Skin epidermis (tissue), 12 donors: ENCODE data around the gene ADIPOR2.
A peak's percentile ranks its signal among the peaks of the same experiment; 100 is the strongest.

ENCODE experiments used
- H3K27ac ChIP-seq, 21 experiments: fragments of 200-600 bp; sonication (generic) in 11 of 21; one replicate each; pipeline ENCODE4 v1.5.0; 2020; ENCODE audit warnings: mild to moderate bottlenecking in 3 of 21, inconsistent platforms in 2 of 21, moderate library complexity in 2 of 21
- H3K4me3 ChIP-seq, 7 experiments: fragments of 200-600 bp; sonication (generic) in 2 of 7; one replicate each; pipeline ENCODE4 v1.5.0; 2020; ENCODE audit warnings: inconsistent platforms in 2 of 7, mild to moderate bottlenecking in 2 of 7, moderate library complexity in 1 of 7

The ADIPOR2 gene

DNA sequence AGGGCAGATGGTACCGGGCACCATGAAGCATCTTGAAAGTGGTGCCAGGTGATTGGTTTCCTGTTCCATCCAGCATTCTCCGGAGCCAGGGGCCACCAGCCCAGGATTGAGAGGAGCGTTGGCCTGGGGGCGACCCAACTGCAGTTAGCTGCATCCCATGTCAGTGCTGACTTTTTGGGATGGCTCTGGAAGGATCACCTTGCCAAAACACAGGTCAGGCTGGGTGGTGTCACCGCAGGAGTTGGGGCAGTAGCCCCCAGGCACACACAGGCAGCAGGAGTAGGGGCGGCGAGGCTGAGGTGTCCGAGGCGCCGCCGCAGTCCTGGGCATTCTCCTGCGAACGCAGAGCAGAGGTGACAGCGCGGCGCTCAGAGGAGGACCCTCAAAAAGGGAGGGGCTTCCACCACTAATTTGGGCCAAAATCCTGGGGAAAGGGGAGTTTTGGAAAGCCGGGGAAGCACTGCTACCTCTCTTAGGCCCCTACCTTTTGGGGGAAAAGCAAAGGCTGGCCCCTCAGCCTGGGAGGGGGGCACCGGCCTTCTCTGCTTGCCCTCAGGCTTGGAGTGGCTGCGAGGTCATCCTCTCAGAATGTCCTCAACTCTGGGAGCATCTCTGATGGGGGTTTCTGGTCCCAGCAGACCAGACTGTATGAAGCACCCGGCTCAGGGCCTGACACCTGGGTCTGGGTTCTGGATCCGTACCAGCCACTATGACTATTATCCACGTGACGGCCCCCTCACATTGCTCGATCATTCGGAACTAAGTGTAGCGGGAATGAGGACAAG is 102.7 kb downstream of the ADIPOR2 start:
- Histone ChIP-seq H3K27ac (peak overlapping the region in 3 of 21 experiments; percentile 16 to 31 (median 28)), H3K4me3 (no peak overlapping the region)

DNA sequence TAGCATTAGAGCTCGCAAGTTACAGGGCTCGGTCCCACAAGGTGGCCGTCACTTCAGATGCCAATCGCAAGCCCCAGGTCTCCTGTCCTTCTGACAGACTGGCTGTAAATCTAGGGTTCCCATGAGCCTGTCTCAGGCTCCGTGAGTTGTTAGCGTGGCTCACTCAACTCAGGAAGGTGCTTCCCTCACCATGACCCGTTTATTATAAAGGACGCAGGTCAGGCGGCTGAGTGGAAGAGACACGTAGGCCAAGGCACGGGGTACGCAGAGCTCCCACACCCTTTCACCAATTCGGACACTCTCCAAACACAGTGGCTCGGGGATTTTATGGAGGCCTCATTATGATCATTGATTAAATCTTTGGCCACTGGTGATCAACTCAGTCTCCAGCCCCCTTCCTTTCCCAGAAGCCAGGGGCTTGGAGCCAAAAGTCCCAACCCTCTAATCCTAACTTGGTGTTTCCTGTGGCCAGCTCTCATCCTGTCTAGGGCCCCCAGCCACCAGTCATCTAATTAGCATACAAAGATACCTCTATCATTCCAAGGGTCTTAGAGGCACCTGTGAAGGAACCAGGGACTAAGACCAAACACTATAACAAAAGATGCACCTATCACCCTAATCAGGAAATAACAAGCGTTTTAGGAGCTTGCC is 103.7 kb downstream of the ADIPOR2 start:
- Histone ChIP-seq H3K27ac (peak overlapping the region in 3 of 21 experiments; percentile 3 to 43 (median 9)), H3K4me3 (no peak overlapping the region)

DNA sequence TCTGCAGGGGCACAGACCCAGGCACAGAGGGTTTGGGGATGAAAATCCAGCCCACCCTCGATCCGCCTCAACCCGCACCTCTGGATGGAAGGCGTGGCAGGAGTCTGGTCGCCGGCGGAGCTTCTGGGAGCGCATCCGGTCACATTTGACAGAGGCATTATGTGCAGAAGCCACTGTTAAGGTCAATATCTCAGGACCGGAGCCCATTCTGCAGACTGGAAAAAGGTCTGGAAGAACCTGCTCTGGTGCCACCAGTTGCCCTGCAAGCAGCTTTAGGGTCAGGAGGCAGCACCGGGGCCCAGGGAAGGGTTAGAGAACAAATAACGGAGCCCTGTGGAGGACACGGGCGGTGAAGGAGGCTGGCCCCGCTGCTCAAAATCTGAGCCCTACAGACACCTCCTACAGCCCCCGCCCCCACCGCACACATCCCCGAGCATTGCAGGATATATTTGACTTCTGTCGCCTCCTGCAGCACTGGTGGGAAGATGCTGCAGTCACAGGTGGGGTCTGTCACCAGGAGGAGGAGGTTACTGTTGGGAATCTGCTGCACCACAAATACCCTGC is 104.4 kb downstream of the ADIPOR2 start:
- Histone ChIP-seq H3K27ac (peak overlapping the region in 11 of 21 experiments; percentile 0 to 93 (median 43)), H3K4me3 (peak overlapping the region in 1 of 7 experiments; percentile 61)

DNA sequence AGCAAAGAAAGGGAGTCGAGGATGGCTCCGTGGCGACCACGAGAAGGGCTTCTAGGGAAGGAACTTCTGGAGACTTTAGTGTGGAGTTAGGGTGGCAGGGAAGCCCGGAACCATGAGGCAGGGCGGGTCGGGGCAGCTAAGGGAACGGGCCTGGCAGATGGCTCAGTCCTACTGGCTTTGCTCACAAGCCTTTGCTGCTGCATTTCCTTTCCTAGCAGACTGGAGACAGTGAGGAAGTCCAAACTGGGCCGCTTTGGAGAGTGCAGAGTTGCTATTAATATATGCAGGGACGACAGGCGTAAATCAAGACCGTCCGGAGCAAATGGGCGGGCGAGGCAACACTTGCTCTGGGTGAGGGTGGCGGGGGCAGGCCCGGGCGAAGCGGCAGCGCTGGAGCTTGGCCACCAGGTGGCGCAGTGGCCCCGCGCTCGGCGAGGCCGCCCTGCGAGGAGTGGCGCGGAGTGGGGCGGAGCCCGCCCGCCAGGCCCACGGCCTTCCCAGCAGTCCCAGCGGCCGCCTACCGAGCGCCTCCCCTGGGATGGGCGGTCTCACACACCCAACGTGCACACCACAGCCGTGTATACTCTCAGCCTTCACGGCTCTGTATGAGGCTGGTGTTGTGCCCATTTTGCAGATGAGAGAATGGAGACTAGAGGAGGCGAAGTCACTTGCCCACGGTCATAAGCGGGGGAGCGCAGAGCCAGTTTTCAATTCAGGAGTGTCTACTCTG is 105.1 kb downstream of the ADIPOR2 start:
- Histone ChIP-seq H3K4me3 (peak overlapping the region; percentile 41 to 61 (median 53)), H3K27ac (peak overlapping the region; percentile 68 to 98 (median 91))

DNA sequence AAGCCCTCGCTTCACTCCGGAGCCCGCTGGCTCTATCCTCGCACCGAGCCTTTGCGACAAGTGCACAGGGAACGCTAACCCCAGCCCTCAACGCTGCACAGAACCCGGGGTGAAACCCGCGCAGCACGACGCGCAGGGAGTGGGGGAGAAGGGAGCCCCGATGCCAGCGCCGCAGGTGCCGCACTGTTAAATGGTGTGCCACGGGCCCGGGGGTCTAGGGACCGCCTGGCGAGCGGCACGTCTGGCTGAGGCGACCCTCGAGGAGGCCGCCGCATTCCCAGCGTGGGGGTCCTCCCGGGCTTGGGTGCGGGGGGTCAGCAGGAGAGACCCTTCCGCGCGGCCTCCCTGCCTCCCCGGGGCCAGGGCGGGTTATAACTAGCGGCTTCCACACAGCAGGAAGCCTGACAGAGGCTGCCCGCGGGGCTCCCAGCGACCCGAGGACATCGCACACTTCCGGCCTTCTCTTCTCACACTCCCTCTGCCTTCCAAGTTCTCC is 105.7 kb downstream of the ADIPOR2 start:
- Histone ChIP-seq H3K4me3 (peak overlapping the region; percentile 41 to 61 (median 53)), H3K27ac (peak overlapping the region; percentile 68 to 98 (median 91))

DNA sequence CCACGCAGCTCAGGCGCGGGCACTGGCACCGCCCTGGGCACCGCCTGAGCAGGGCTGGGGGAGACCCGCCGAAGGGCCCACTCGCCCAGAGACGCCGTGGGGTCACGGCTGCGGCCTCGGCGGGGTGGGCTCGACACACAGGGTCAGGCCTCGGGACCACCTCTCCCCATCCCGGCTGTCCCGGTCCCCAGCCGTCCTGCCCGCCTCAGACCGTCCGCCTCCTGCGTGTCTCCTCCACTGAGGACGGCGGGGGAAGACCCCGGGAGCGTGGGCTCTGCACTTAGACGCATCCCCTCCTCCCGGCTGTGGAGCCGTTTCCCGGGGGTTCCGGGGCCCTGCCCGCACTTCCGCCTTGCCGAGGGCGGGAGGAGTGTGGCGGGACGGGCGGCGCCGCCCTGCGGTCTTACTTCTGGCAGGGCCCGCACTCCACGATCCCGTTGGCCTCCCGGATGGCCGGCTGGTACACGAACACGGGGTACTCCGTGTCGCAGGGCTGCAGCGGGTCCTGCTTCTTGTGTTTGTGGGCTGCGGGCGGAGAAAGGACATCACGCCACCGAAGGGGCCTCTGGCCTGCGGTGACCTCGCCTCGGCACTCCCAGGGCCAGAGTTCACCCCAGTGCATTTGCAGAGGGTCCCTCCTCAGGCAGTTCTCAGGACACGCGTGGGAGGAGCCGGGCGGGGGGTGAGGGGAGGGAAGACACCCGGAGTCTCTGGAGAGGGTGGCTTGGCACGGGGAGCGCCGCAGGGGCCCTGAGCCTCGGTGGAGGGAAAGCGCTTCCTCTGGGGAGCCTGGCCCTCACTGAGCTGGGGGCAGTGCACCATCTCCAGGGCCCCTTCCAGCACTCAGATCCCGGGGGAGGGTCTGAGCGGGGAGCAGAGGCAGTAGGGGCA is 106.4 kb downstream of the ADIPOR2 start:
- H3K27ac ChIP-seq = peak overlapping the region; percentile 68 to 98 (median 91)

DNA sequence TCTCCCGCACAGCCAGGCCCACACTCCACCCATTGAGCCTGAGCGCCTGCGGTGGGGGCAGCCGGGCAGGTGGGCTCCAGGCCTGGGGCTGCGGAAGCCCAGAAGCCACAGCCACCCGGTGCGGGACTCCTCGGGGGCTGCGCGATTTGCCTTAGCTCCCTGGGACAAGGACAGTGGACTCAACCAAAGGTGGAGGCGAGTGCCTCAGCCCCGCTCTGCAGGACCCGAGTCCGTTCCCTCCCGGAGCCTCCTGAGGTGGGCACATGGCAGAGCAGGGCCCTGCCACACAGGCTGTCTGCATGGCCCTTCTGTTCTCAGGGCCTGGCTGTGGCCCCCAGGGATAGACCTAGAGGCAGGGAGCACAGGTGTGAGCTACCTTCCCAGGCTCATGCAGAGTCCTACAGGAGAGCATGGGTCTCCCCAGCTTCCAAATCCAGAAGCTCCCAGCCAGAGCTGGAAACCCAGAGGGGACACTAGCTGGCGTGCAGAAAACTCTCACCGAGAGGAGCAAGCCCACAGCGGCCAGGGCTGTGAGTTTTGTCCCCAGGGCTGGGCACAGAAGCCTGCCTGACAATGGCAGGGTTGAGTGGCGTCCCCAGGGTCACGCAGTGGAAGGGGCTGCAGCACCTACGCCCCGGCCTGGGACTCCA is 107.2 kb downstream of the ADIPOR2 start:
- H3K27ac ChIP-seq = peak overlapping the region in 17 of 21 experiments; percentile 0 to 98 (median 92)
- no peak overlapping the region for H3K4me3 ChIP-seq

More for the DNA sequence above, 106.4 kb downstream of the ADIPOR2 start:
- peak overlapping the region; percentile 41 to 61 (median 53) for H3K4me3 ChIP-seq

DNA sequence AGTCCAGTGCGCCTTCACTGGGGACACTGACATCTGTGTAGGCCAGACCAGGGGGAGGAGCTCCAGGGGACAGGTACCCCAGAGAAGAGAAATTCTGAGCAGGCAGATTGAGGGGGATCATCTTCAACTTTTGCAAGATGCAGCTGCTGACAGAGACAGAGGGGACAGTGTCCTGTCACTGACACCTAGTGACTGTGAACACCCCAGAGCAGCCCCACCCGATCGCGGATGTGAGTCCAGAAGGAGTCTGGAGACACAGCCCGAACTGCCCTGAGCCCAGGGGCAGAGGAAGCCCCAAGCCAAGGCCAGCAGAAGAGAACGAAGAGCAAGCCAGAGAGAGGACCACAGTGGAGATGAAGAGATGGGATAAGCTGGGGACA is 107.8 kb downstream of the ADIPOR2 start:
- Histone ChIP-seq H3K27ac (no peak overlapping the region), H3K4me3 (no peak overlapping the region)

DNA sequence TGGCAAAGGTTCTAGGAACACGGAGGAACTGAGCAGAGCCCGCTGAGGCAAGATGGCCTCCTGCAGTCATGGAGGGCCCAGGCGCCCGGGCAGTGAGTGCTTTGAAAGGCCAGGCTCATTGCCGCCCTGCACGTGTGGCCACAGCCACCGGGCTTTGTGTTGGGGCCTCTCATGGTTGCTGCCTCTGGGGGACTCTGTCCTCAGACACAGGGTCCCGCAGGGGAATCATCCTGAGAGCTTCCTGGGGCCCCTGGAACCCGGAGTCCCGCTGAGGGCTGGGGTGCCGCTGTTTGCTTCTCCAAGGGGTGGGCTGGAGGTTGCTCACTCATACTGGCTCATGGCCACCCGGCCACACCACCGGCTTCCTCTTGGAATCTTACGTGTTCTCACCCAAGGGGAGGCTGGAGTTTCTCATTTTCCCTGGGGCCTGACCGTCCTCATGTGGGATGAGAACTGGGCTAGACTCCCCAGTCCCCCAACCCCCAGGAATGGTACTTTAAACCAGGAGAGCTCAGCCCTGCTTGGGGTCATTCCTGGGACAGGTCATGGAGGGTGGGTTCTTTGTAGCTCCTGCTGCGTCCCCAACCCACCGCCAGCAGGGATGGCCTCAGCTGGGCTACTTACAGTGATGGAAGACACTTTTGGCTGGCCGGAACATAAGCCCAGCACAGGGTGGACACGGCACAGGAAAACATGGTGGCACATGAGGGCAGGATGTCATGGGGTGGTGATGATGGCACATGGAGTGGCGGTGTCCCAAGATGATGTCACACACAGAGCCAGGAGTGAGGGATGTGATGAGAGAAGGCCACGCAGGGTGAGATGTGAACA is 108.4 kb downstream of the ADIPOR2 start:
- Histone ChIP-seq H3K27ac (no peak overlapping the region), H3K4me3 (no peak overlapping the region)

DNA sequence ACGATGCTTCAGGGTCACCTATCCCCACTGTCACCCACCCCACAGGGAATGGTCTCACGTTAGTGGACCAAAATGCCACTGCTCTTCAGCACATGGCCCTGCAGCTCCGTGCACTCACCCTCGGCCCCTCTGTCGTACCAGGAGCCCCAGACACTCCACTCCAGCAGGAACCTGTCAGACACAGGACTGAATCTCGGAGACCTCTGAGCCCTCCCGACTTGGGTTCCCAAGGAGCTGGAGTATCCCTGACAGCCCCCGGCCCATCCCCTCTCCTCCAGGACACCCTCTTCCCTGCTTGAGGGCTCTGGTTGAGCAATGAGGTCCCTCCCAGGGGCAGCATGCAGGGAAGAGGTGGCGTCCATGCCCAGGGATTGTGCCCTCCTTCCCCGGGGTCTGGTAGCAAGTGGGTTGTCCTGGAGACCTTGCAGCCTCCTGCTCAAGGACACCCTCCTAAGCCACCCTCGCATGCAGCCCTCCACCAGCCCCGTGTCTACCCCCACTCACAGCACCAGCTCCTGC is 109.1 kb downstream of the ADIPOR2 start:
- no peak overlapping the region for H3K4me3 ChIP-seq
- no peak overlapping the region for H3K27ac ChIP-seq

DNA sequence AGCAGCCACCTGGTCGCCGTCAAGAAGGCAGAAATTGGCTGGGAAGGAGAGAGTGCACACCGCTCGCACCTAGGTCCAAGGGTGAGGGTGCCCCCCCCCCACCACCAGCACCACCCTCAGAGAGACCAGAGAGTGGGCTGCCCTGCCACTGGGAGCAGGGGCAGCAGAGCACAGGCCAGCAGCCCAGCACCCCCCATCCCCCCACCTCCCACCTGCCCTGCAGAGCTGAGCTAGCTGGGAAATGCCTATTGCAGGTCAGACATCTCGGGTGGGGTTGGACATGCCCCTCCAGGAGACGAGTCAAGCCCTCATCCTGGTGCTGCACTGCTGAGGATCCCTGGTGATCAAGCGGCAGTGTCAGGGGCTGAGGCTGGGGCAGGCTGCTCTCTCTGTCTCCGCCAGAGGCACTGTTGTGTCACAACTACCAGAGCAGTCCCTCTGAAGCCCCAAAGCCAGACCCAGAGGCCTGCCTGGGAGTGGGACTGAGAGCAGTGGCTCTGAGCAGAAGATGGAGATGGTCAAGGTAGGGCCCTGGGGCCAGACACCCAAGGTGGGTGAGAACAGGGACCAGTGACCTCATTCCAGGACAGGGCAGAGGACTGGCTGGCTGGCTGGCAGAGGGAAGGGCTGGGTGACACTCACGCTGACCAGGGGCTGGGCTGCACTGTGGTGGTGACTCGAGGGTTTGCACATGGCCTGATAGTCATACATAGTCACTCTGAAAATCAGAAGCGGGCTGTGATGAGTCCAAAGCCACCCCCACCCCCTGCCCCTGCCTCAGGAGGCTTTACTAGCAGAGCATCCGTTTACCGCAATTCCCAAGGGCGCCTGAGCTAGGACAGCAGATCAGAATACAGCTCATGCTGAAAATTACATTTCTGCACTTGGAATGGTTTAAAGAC is 109.8 kb downstream of the ADIPOR2 start:
- no peak overlapping the region for H3K4me3 ChIP-seq
- H3K27ac ChIP-seq = peak overlapping the region in 1 of 21 experiments; percentile 5

DNA sequence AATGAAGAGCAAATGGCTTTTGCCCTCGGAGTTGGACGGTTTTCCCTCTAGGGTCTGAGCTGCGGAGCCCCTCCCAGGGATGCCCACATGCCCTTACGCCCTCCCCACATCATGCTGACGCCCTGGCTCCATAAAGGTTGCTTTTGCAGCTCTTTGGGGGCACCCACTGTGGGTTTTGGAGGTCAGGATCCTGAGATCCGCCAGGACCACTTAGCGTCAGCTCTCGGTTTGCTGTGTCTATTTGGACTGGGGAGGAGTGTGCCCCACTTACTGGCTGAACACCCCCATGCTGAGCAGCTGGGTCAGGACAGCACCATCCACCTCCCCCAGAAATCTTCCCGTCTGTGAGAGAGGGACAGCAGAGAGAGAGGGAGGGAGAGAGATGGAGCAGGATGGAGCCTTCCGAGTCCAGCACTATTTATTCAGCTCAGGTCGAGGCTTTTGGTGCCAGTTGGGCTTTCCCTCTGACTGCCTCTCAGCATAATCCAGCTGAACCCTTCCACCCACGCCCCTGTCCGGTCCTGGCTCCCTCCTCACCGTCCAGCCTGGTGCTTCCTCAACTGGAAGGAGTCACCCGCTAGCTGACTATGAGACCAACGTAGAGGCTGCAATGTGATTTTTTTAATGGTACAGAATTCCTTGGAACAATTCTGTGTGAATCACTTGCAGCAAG is 110.6 kb downstream of the ADIPOR2 start:
- Histone ChIP-seq H3K27ac (no peak overlapping the region), H3K4me3 (no peak overlapping the region)

DNA sequence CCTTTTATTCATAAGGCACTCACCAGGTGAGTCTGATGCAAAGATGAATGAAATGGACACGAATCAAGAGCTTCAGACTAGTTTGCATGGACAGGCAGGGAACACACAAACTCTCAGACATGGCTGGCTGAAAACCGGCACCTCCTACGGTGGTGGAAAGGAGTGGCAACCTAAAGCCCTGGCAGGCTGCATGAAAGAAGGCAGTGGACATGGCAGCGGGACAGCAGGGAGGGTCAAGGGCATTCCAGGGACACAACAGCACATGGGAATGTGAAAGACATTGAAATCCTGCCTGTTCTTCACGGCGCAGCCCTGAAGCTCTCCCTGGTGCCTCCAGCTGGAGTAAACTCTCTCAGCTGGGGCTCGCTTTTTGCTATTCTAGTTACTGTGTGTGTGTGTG is 112.9 kb downstream of the ADIPOR2 start:
- Histone ChIP-seq H3K27ac (no peak overlapping the region), H3K4me3 (no peak overlapping the region)

DNA sequence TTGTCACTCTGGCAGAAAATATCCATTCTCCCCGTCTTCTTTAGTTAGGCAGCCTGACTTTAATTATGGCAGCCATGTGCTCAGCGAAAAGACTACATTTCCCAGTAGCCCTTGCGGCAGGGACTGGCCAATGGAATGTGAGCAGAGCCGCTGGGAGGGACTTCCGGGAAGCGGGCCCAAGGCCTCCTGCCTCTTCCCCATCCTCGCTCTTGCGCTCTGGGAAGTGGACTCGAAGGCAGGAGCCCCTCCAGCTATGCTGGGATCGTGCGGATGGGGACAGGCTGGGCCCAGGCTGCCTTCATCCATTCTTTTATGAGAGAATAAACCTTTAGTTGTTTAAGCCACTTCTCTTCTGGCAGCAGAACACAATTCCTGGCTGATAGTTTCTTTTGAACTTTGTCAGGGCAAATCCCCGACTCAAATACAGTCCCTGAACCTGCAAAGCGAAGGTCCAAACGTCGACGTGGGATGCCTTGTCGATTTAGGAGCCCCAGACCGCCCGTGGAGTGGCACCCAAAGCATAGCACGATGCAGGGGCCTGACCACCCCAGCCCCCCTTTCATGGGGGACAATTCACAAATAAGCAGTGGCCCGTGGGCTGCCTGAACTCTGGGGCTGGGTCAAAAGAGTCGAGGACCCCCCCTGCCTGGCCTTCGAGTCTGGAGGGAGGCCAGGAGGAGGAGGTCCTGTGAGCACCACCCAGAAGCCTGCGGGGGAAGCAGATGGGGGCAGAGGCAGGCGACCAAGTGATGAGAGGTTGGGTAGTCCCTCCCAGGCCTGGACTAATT is 113.9 kb downstream of the ADIPOR2 start:
- Histone ChIP-seq H3K4me3 (no peak overlapping the region), H3K27ac (peak overlapping the region in 12 of 21 experiments; percentile 1 to 75 (median 48))
